Heart left ventricle (tissue), 16 donors: ENCODE results near the gene SHISA4. TPM values are rescaled to one million over a fixed set of nuclear protein-coding genes. Genes with fewer than 3 reads are reported as not detected.

Experiments used
- ATAC-seq, 4 donors: fragments of 200-7000 bp; cut with Tn5 transposase; one replicate each; pipeline ENCODE4 v1.9.1; 2020 to 2022; ENCODE audit warnings: moderate library complexity in 4 of 4, mild to moderate bottlenecking in 3 of 4, moderate number of reproducible peaks in 1 of 4
- DNase-seq, 5 donors: peaks; one replicate each; pipeline ENCODE4 v3.0.0-alpha.2; 2020
- H3K27ac ChIP-seq, 12 donors: fragments of 200-600 bp; sonication (generic) in 4 of 12; one replicate each; pipeline versions ENCODE4 v1.5.0 to v1.8.0; 2016 to 2022; ENCODE audit warnings: mild to moderate bottlenecking in 2 of 12
- H3K27me3 ChIP-seq, 9 donors: fragments of 200-600 bp; sonication (generic) in 2 of 9; one replicate each; pipeline versions ENCODE4 v1.5.1 to v1.8.0; 2016 to 2022; ENCODE audit warnings: mild to moderate bottlenecking in 3 of 9
- H3K36me3 ChIP-seq, 9 donors: fragments of 200-600 bp; sonication (generic) in 2 of 9; one replicate each; pipeline versions ENCODE4 v1.5.0 to v1.8.0; 2018 to 2022; ENCODE audit warnings: mild to moderate bottlenecking in 2 of 9
- H3K4me1 ChIP-seq, 12 donors: fragments of 200-600 bp; sonication (generic) in 4 of 12; one replicate each; pipeline versions ENCODE4 v1.5.0 to v1.8.0; 2016 to 2022; ENCODE audit warnings: mild to moderate bottlenecking in 3 of 12
- H3K4me3 ChIP-seq, 12 donors: fragments of 200-600 bp; sonication (generic) in 4 of 12; one replicate each; pipeline versions ENCODE4 v1.5.0 to v1.8.0; 2017 to 2022; ENCODE audit warnings: mild to moderate bottlenecking in 9 of 12, moderate library complexity in 4 of 12
- H3K9me3 ChIP-seq, 12 donors: fragments of 200-600 bp; sonication (generic) in 4 of 12; one replicate each; pipeline versions ENCODE4 v1.5.0 to v1.8.0; 2016 to 2022; ENCODE audit warnings: mild to moderate bottlenecking in 1 of 12
- CTCF ChIP-seq, 12 donors: fragments of 200-600 bp; sonication (generic) in 4 of 12; IDR thresholded peaks; one replicate each; pipeline versions ENCODE4 v1.5.0 to v1.8.0; 2018 to 2022; ENCODE audit warnings: antibody characterized with exemption in 12 of 12, mild to moderate bottlenecking in 5 of 12
- POLR2A ChIP-seq, 2 donors: fragments of 450-650 bp; IDR thresholded peaks; one replicate each; pipeline ENCODE4 v1.6.1; 2017; ENCODE audit warnings: antibody characterized with exemption in 2 of 2, mild to moderate bottlenecking in 2 of 2, moderate library complexity in 2 of 2
- WGBS, 4 donors: extraction: QIAGEN DNeasy Blood & Tissue Kit in 2 of 4; methylation state at CpG; one replicate each; pipeline versions ENCODE4 v1.1.5 to v1.1.7; 2013 to 2018; 5-methylcytosine and 5-hydroxymethylcytosine counted together
- intact Hi-C, 10 donors: fragments of 100-400 bp; cut with DNase I; formaldehyde crosslinking; loops; one replicate each; pipeline versions ENCODE4 v1.11.1 to v1.14.2; 2022
- polyA plus RNA-seq, 2 donors: library from polyadenylated mRNA; stranded (reverse); fragments of 200-250 nt; gene quantifications; one replicate each; pipeline ENCODE4 v1.2.3, GENCODE V29; 2013
- total RNA-seq, 9 donors: library from RNA; depleted of rRNA in 2 of 9; stranded (reverse); fragments of >200 nt in 2 of 9; fragmentation: NEBNext Ultra II Directional in 3 of 9; extraction: Animal tissue kit (Norgen Biotek cat#: 25700) in 3 of 9; gene quantifications; one replicate each; pipeline versions ENCODE4 v1.1.0 to v1.2.4, GENCODE V29; 2016 to 2023
- donor health status: ischemic (EF 13 %, LVEDD 7.1; RV severe dilation, severe dysfunction).
- donor health status: healthy with polysubstance abuse.
- donor health status: DM: no; HTN: yes; CAD: no.
- donor health status: DM: no; HTN: no; CAD: no.
- donor health status: ischemic (EF 25% LVEDD 6.9; RV normal size, moderate dysfunction).
- donor health status: ischemic (EF 25% LVEDD 5.7; RV mildly dilated, moderate dysfunction).
- donor health status: healthy.
- donor health status: DM: yes; HTN: yes; CAD: no.
- donor health status: ischemic (EF 35%, LVEDD 5.7; RV mildly dilated, moderate dysfunction).
- donor health status: nonischemic (EF 11% LVEDD 7.7; RV severe dilation, severe dysfunction).
- donor health status: DM: yes; HTN: yes; CAD: no.
- donor health status: PGD.
- donor health status: ischemic (EF 29% LVEDD 5.4; RV normal size, mild dysfunction).
- donor health status: nonischemic (EF 23%, LVEDD 6.1; RV moderate dilation, normal function).

SHISA4 gene
- total and polyA plus RNA-seq, 11 donors, result 53.2 to 262 (median 120) TPM

GRCh38 chr1:201917362-201918033 is 28.8 kb downstream of the SHISA4 start:
- TF ChIP-seq POLR2A (IDR thresholded peaks at IDR 0.05), result no peak
- TF ChIP-seq CTCF (IDR thresholded peaks at IDR 0.05), result no peak
- intact Hi-C loops, result no loop called here
- DNase-seq (no peak), ATAC-seq (peak; percentile 59 to 79 (median 68))
- Histone ChIP-seq H3K4me1 (peaks cover 0 to 37% (median 18%) of the 10 kb centered on the region in 12 donors), H3K36me3 (no peaks in the 10 kb centered on the region), H3K27me3 (no peaks in the 10 kb centered on the region), H3K4me3 (no peak overlapping the region), H3K27ac (peak overlapping the region; percentile 40 to 92 (median 61)), H3K9me3 (no peaks in the 10 kb centered on the region)
- WGBS, 4 donors, result 61 to 82% (median 67%) methylated on average over 6 to 7 of the region's 7 CpGs

GRCh38 chr1:201918343-201918742 is 29.6 kb downstream of the SHISA4 start:
- no peaks in the 10 kb centered on the region for H3K36me3 ChIP-seq
- no peaks in the 10 kb centered on the region for H3K9me3 ChIP-seq
- no peak for TF ChIP-seq CTCF (IDR thresholded peaks at IDR 0.05)
- no peak for TF ChIP-seq POLR2A (IDR thresholded peaks at IDR 0.05)
- no peaks in the 10 kb centered on the region for H3K27me3 ChIP-seq
- H3K27ac ChIP-seq, result peak overlapping the region in 8 of 12 donors; percentile 19 to 92 (median 47)
- no peak overlapping the region for H3K4me3 ChIP-seq
- peaks cover 0 to 34% (median 18%) of the 10 kb centered on the region in 12 donors for H3K4me1 ChIP-seq
- 84 to 92% (median 87%) methylated on average over 5 of the region's 5 CpGs for WGBS, 4 donors
- DNase-seq (no peak), ATAC-seq (no peak)
- intact Hi-C loops, result no loop called here

- Histone ChIP-seq H3K9me3 (no peaks in the 10 kb centered on the region), H3K4me1 (peaks cover 0 to 21% (median 13%) of the 10 kb centered on the region in 12 donors), H3K27me3 (no peaks in the 10 kb centered on the region), H3K4me3 (no peak overlapping the region), H3K27ac (peak overlapping the region in 1 of 12 donors; percentile 92), H3K36me3 (no peaks in the 10 kb centered on the region)
- TF ChIP-seq POLR2A (IDR thresholded peaks at IDR 0.05) (no peak), CTCF (IDR thresholded peaks at IDR 0.05) (no peak)
- ATAC-seq (no peak), DNase-seq (no peak)
- 87 to 94% (median 90%) methylated on average over 3 of the region's 3 CpGs for WGBS, 4 donors
- intact Hi-C loops, result no loop called here
These were observed 33.4 kb downstream of the SHISA4 start for GRCh38 chr1:201921952-201922558.

- peaks cover 0 to 7% (median 0%) of the 10 kb centered on the region in 12 donors for H3K4me1 ChIP-seq
- 77 to 92% (median 89%) methylated on average over 2 of the region's 2 CpGs for WGBS, 4 donors
- DNase-seq (no peak), ATAC-seq (no peak)
- no peak overlapping the region for H3K4me3 ChIP-seq
- no peak for TF ChIP-seq POLR2A (IDR thresholded peaks at IDR 0.05)
- TF ChIP-seq CTCF (IDR thresholded peaks at IDR 0.05), result no peak
- H3K27ac ChIP-seq, result peak overlapping the region in 1 of 12 donors; percentile 73
- intact Hi-C loops, result no loop called here
- no peaks in the 10 kb centered on the region for H3K27me3 ChIP-seq
- no peaks in the 10 kb centered on the region for H3K9me3 ChIP-seq
- no peaks in the 10 kb centered on the region for H3K36me3 ChIP-seq
These were observed 36.5 kb downstream of the SHISA4 start for GRCh38 chr1:201925301-201925567.
